Activated CD4-positive, alpha-beta memory T cell treated with anti-CD3 and anti-CD28 coated beads, Interleukin-2, amount 10 ng/mL, durations not matched to agents 7 days and 5 days (primary cell): ENCODE data around the gene GMDS. TPM values are rescaled to one million over a fixed set of nuclear protein-coding genes. Genes with fewer than 3 reads are reported as not detected.
A peak's percentile ranks its signal among the peaks of the same experiment; 100 is the strongest.

Experiments
- CTCF ChIA-PET: fragments of 350-600 bp; sonication (Branson Sonifier 250); formaldehyde crosslinking; loops from one replicate; lab custom pipeline; 2021; ENCODE audit warnings: antibody characterized with exemption, inconsistent platforms; lab: Charles Lee
- POLR2A ChIA-PET: fragments of 350-600 bp; sonication (Branson Sonifier 250); formaldehyde crosslinking; loops from one replicate; lab custom pipeline; 2021; ENCODE audit warnings: antibody characterized with exemption; lab: Charles Lee
- DNase-seq: peaks from one replicate; pipeline ENCODE4 v3.0.0-alpha.2; 2020
- H3K27ac Mint-ChIP-seq: one replicate; pipeline ENCODE4 v1.8.0; 2021; ENCODE audit warnings: mild to moderate bottlenecking, mixed read lengths
- H3K27me3 Mint-ChIP-seq: one replicate; pipeline ENCODE4 v1.8.0; 2021; ENCODE audit warnings: mixed read lengths
- H3K36me3 Mint-ChIP-seq: one replicate; pipeline ENCODE4 v1.8.0; 2021; ENCODE audit warnings: low read depth, mixed read lengths
- H3K4me1 Mint-ChIP-seq: one replicate; pipeline ENCODE4 v1.8.0; 2021; ENCODE audit warnings: mixed read lengths
- H3K4me3 Mint-ChIP-seq: one replicate; pipeline ENCODE4 v1.8.0; 2021; ENCODE audit warnings: mild to moderate bottlenecking, mixed read lengths
- H3K9me3 Mint-ChIP-seq: one replicate; pipeline ENCODE4 v1.8.0; 2021; ENCODE audit warnings: mixed read lengths
- total RNA-seq, 2 experiments: library from RNA; stranded (reverse); gene quantifications; one replicate each; pipeline ENCODE4 v1.2.3, GENCODE V29; 2021

The GMDS gene
- total RNA-seq, 2 experiments from 2014 or later, result 23.7 to 24.7 TPM

DNA sequence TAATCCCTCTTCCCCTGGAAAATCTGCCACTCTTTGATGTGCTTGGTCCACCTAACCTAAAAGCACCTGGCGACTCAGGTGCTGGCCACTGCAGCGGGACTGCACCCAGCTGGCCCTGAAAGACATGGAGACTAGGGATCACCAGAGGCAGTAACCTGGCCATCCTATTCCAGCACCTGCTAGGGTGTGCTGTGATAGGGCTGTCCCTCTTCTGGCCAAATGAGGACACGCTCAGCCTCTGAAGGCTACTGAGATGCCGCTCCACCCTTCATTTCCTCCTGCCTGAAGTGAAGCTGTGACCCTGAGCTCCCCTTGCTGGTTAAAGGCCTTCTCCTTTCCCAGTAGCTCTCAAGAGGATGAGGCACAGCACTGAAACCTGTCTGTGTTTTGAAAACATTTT is 611.3 kb downstream of the GMDS start:
- Mint-ChIP-seq H3K4me3 (no peak overlapping the region), H3K9me3 (no peaks in the 10 kb centered on the region), H3K36me3 (no peaks in the 10 kb centered on the region), H3K27me3 (peaks cover 8% of the 10 kb centered on the region), H3K4me1 (no peaks in the 10 kb centered on the region), H3K27ac (no peak overlapping the region)
- POLR2A ChIA-PET, result no interaction called here
- CTCF ChIA-PET, result no interaction called here
- no peak for DNase-seq

GRCh38 chr6:1633366-1634021 is 611.9 kb downstream of the GMDS start:
- no peaks in the 10 kb centered on the region for H3K36me3 Mint-ChIP-seq
- DNase-seq, result no peak
- H3K4me3 Mint-ChIP-seq, result no peak overlapping the region
- peaks cover 11% of the 10 kb centered on the region for H3K27me3 Mint-ChIP-seq
- CTCF ChIA-PET, result no interaction called here
- H3K27ac Mint-ChIP-seq, result no peak overlapping the region
- H3K4me1 Mint-ChIP-seq, result no peaks in the 10 kb centered on the region
- POLR2A ChIA-PET, result no interaction called here
- H3K9me3 Mint-ChIP-seq, result no peaks in the 10 kb centered on the region

GRCh38 chr6:1631251-1631650 is 614.2 kb downstream of the GMDS start:
- H3K36me3 Mint-ChIP-seq, result no peaks in the 10 kb centered on the region
- no peaks in the 10 kb centered on the region for H3K4me1 Mint-ChIP-seq
- CTCF ChIA-PET, result no interaction called here
- no peak for DNase-seq
- no peak overlapping the region for H3K27ac Mint-ChIP-seq
- peaks cover 32% of the 10 kb centered on the region for H3K27me3 Mint-ChIP-seq
- H3K9me3 Mint-ChIP-seq, result no peaks in the 10 kb centered on the region
- H3K4me3 Mint-ChIP-seq, result no peak overlapping the region
- POLR2A ChIA-PET, result no interaction called here

DNA sequence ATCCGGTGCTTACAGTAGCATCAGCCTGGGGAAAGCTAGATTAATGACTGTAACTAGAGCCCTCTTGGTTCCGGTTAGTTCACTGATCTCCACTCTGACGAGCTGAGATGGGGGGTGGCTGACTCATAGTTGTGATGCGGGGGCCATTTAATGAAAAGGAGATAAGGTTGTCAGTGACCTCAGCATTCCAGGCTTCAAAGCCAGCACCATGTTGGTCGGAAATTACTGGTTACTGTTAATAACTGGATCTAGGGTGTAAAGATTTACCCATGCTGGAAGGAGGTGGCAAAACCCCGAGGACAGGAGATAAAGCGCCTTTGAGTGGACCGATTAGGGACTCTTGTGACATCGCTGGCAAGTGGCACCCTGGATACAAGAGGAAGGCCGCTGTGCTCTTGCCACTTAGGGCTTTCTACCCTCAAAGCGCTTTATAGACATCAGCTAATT is 614.6 kb downstream of the GMDS start:
- Mint-ChIP-seq H3K27me3 (peaks cover 36% of the 10 kb centered on the region), H3K9me3 (no peaks in the 10 kb centered on the region), H3K36me3 (no peaks in the 10 kb centered on the region), H3K4me1 (no peaks in the 10 kb centered on the region), H3K27ac (no peak overlapping the region), H3K4me3 (no peak overlapping the region)
- DNase-seq, result no peak
- ChIA-PET POLR2A (no interaction called here), CTCF (no interaction called here)

GRCh38 chr6:1630212-1630770 is 615.1 kb downstream of the GMDS start:
- DNase-seq, result no peak
- ChIA-PET CTCF (no interaction called here), POLR2A (no interaction called here)
- no peaks in the 10 kb centered on the region for H3K9me3 Mint-ChIP-seq
- H3K36me3 Mint-ChIP-seq, result no peaks in the 10 kb centered on the region
- no peak overlapping the region for H3K27ac Mint-ChIP-seq
- peaks cover 41% of the 10 kb centered on the region for H3K27me3 Mint-ChIP-seq
- peaks cover 3% of the 10 kb centered on the region for H3K4me1 Mint-ChIP-seq
- H3K4me3 Mint-ChIP-seq, result no peak overlapping the region

DNA sequence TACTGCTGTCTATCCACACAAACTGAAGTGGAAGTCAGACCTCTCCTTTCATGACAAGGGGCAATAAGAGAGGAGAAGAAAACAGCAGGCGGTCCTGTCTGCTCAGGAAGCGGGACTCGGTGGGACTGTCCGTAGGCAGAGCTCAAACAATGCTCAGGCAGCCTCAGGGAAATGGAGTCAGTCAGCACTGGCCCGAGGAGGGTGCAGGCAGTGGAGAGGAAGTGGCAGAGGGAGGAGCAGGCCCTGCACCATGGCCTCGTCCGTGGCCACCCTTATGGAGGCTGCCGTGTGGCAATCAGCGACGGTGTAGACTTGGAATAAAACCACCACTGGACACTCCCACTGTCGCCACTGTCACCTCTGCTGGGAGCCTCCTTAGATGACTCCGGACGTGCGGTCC is 616.1 kb downstream of the GMDS start:
- H3K27me3 Mint-ChIP-seq, result peaks cover 45% of the 10 kb centered on the region
- peaks cover 6% of the 10 kb centered on the region for H3K4me1 Mint-ChIP-seq
- H3K9me3 Mint-ChIP-seq, result no peaks in the 10 kb centered on the region
- H3K36me3 Mint-ChIP-seq, result no peaks in the 10 kb centered on the region
- ChIA-PET POLR2A (no interaction called here), CTCF (no interaction called here)
- no peak overlapping the region for H3K27ac Mint-ChIP-seq
- no peak for DNase-seq
- no peak overlapping the region for H3K4me3 Mint-ChIP-seq

DNA sequence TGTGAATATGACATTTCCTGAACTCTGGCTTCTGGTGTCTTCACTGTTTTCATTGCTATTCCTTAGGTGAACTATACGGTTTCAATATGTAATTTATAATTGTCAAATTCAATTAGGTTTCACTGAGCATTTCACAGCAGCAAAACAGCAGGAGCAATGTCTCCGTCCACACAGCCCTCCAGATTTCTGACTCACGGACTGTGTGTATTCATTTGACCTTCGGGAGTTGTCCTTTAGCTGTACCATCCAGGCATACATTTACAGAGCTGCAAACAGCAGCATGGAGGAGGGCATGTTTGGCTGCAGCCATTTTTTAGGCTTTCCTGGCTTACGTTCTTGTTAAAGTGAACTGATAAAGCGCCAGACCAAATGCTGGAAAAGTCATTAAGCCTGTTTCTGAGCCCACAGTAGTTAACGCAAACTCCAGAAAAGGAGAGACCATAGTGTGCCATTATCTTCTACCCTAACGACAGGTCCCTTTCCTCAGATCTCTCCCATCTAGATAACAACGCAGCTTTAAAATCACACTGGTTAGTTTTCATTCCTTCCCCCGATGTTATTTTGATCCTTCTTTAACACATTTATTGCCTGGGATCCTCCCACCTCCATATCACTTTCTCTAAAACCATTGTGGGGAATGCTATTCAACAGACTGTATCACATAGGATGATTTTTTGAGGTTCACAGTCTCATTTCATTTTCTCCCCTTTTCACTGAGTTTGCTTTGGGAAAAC is 617.4 kb downstream of the GMDS start:
- H3K9me3 Mint-ChIP-seq, result no peaks in the 10 kb centered on the region
- H3K27me3 Mint-ChIP-seq, result peaks cover 50% of the 10 kb centered on the region
- no peaks in the 10 kb centered on the region for H3K36me3 Mint-ChIP-seq
- H3K27ac Mint-ChIP-seq, result no peak overlapping the region
- CTCF ChIA-PET, result interaction anchor here (1.2 kb wide), 1 partner anchor 821 kb away, joined by 3 read pairs; no protein-coding TSS in a partner anchor
- POLR2A ChIA-PET, result no interaction called here
- DNase-seq, result no peak
- H3K4me3 Mint-ChIP-seq, result no peak overlapping the region
- peaks cover 8% of the 10 kb centered on the region for H3K4me1 Mint-ChIP-seq

DNA sequence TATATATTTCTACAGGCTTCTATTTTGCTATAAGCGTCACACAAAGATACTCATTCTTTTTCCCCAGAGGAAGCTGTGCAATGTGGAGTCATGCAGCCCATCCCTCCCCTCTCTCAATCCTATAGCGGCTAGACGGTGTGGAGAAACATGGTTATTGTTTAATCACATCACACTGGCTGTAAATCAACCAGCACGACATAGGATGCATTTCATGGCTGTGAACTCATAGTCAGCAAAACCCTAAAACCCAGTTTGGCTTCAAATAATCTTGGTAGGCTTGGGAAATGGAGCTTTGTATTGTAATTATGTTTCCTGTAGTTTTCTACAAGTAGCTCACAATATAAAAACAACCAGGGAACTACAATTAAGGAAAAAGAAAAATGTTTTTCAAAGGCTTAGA is 618.9 kb downstream of the GMDS start:
- Mint-ChIP-seq H3K27ac (no peak overlapping the region), H3K4me3 (no peak overlapping the region), H3K4me1 (peaks cover 8% of the 10 kb centered on the region), H3K36me3 (no peaks in the 10 kb centered on the region), H3K27me3 (peaks cover 60% of the 10 kb centered on the region), H3K9me3 (no peaks in the 10 kb centered on the region)
- ChIA-PET POLR2A (interaction anchor here (1.0 kb wide), 1 partner anchor 15 kb away, joined by 4 read pairs; no protein-coding TSS in a partner anchor), CTCF (interaction anchor here (1.2 to 1.9 kb wide), 5 partner anchors 16 to 1008 kb away, joined by 3 to 6 read pairs (median 4); partner anchors contain the start of gene FOXC1)
- DNase-seq, result no peak

GRCh38 chr6:1625794-1626435 is 619.5 kb downstream of the GMDS start:
- no peaks in the 10 kb centered on the region for H3K36me3 Mint-ChIP-seq
- CTCF ChIA-PET, result interaction anchor here (0.6 to 2.2 kb wide), 7 partner anchors 16 to 1009 kb away, joined by 3 to 7 read pairs (median 4); partner anchors contain the start of gene FOXC1
- peaks cover 65% of the 10 kb centered on the region for H3K27me3 Mint-ChIP-seq
- no peak for DNase-seq
- no peaks in the 10 kb centered on the region for H3K9me3 Mint-ChIP-seq
- no peak overlapping the region for H3K27ac Mint-ChIP-seq
- POLR2A ChIA-PET, result interaction anchor here (2.1 kb wide), 1 partner anchor 11 kb away, joined by 7 read pairs; no protein-coding TSS in a partner anchor
- peaks cover 8% of the 10 kb centered on the region for H3K4me1 Mint-ChIP-seq
- H3K4me3 Mint-ChIP-seq, result no peak overlapping the region

DNA sequence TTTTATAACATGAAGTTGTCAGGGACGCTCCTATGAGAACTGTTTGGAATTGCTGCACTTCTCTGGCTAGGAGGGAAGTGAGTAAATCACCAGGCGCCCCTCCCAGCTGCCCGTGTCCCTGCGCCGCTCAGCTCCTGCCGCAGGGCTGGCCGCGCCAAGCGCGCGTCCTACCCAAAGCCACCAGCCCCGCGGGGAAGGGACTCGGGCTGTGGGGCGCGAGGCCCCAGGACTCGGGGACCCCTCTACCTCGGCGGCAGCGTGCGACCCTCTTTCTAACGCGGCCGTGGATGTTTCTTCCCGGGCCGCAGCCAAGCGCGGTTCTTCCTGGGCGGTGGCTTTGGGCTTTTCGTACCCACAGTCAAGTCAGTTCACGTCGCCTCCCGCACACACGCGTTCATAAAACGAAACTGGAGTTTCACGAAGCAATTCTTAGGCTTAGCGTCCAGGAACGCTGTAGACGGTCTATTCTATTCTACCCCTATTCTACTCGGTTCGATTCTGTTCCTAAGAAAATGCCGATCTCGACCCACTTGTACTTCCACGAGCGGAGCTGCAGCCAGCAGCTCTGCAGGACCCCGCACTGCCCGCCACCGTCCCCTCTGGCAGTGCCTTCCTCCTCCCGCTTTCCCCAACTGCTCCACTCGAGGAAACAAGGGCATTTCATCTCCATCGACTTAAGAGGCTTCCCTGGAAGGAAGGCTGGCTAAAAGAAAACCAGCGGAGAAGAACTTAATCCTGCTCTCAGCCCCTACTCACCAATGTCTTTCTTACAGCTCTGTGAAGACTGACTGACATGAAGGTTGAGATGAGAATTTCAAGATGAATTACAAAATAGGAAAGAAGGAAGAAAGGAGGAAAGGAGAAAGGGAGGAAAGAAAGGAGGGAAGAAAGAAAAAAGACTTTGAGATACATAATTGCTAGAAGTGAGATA is 620.3 kb downstream of the GMDS start:
- Mint-ChIP-seq H3K4me3 (peak overlapping the region; percentile 67), H3K36me3 (no peaks in the 10 kb centered on the region), H3K4me1 (peaks cover 8% of the 10 kb centered on the region), H3K9me3 (no peaks in the 10 kb centered on the region), H3K27me3 (peaks cover 66% of the 10 kb centered on the region), H3K27ac (no peak overlapping the region)
- ChIA-PET CTCF (interaction anchor here (0.6 to 2.2 kb wide), 8 partner anchors 14 to 1009 kb away, joined by 3 to 7 read pairs (median 3); partner anchors contain the start of gene FOXC1), POLR2A (interaction anchor here (1.1 to 2.1 kb wide), 2 partner anchors 11 to 14 kb away, joined by 4 to 7 read pairs; no protein-coding TSS in a partner anchor)
- DNase-seq, result no peak

- no peak overlapping the region for H3K27ac Mint-ChIP-seq
- H3K9me3 Mint-ChIP-seq, result no peaks in the 10 kb centered on the region
- ChIA-PET POLR2A (interaction anchor here (1.1 to 2.1 kb wide), 2 partner anchors 10 to 13 kb away, joined by 4 to 7 read pairs; no protein-coding TSS in a partner anchor), CTCF (interaction anchor here (0.6 to 2.2 kb wide), 4 partner anchors 13 to 1010 kb away, joined by 3 to 7 read pairs (median 3); no protein-coding TSS in a partner anchor)
- H3K4me3 Mint-ChIP-seq, result peak overlapping the region; percentile 30
- H3K4me1 Mint-ChIP-seq, result peaks cover 8% of the 10 kb centered on the region
- no peak for DNase-seq
- peaks cover 69% of the 10 kb centered on the region for H3K27me3 Mint-ChIP-seq
- no peaks in the 10 kb centered on the region for H3K36me3 Mint-ChIP-seq
These were observed 621.2 kb downstream of the GMDS start for GRCh38 chr6:1624058-1624850.
